ENCODE data around the gene ERF. TPM values are rescaled to one million over a fixed set of nuclear protein-coding genes. Genes with fewer than 3 reads are reported as not detected.

ERF gene
- total and polyA plus RNA-seq, 10 donors: 13.5 to 73.1 (median 48.0) TPM

- WGBS, 5 donors: 45 to 74% (median 63%) methylated on average over 14 to 15 of the region's 15 CpGs
- H3K4me3 ChIP-seq: peak overlapping the region in 1 of 8 donors; percentile 86
- DNase-seq: peak; percentile 81
- intact Hi-C loops (cut with DNase I; ENCODE audit: low total_unique reads): no loop called here
- H3K27ac ChIP-seq: peak overlapping the region; percentile 59 to 99 (median 82)
- peaks cover 0 to 28% (median 17%) of the 10 kb centered on the region in 6 donors for H3K36me3 ChIP-seq
- no peaks in the 10 kb centered on the region for H3K27me3 ChIP-seq (replicated peaks in 1 of 7)
- H3K4me1 ChIP-seq: peaks cover 23 to 79% (median 61%) of the 10 kb centered on the region in 6 donors
- TF ChIP-seq, protein P1, sequence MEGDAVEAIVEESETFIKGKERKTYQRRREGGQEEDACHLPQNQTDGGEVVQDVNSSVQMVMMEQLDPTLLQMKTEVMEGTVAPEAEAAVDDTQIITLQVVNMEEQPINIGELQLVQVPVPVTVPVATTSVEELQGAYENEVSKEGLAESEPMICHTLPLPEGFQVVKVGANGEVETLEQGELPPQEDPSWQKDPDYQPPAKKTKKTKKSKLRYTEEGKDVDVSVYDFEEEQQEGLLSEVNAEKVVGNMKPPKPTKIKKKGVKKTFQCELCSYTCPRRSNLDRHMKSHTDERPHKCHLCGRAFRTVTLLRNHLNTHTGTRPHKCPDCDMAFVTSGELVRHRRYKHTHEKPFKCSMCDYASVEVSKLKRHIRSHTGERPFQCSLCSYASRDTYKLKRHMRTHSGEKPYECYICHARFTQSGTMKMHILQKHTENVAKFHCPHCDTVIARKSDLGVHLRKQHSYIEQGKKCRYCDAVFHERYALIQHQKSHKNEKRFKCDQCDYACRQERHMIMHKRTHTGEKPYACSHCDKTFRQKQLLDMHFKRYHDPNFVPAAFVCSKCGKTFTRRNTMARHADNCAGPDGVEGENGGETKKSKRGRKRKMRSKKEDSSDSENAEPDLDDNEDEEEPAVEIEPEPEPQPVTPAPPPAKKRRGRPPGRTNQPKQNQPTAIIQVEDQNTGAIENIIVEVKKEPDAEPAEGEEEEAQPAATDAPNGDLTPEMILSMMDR (IDR thresholded peaks at IDR 0.05 in 8 of 11, conservative IDR thresholded peaks at IDR 0.05 in 3 of 11): no peak
- TF ChIP-seq POLR2AphosphoS5 (IDR thresholded peaks at IDR 0.05): peak in 2 of 3 donors; percentile 50 to 58
- no peak for TF ChIP-seq POLR2A (IDR thresholded peaks at IDR 0.05)
- no peaks in the 10 kb centered on the region for H3K9me3 ChIP-seq
These were observed 4.7 kb downstream of the ERF start for GRCh38 chr19:42250183-42250665.

- intact Hi-C loops (cut with DNase I; ENCODE audit: low total_unique reads): no loop called here
- H3K27ac ChIP-seq: peak overlapping the region; percentile 59 to 99 (median 82)
- H3K4me1 ChIP-seq: peaks cover 27 to 81% (median 63%) of the 10 kb centered on the region in 6 donors
- no peaks in the 10 kb centered on the region for H3K9me3 ChIP-seq
- TF ChIP-seq POLR2AphosphoS5 (IDR thresholded peaks at IDR 0.05) (peak in 1 of 3 donors; percentile 1), POLR2A (IDR thresholded peaks at IDR 0.05) (no peak)
- TF ChIP-seq, protein P1 (IDR thresholded peaks at IDR 0.05 in 8 of 11, conservative IDR thresholded peaks at IDR 0.05 in 3 of 11): no peak
- 74 to 94% (median 77%) methylated on average over 5 to 6 of the region's 6 CpGs for WGBS, 5 donors
- H3K4me3 ChIP-seq: peak overlapping the region in 1 of 8 donors; percentile 86
- no peaks in the 10 kb centered on the region for H3K27me3 ChIP-seq (replicated peaks in 1 of 7)
- H3K36me3 ChIP-seq: peaks cover 0 to 28% (median 17%) of the 10 kb centered on the region in 6 donors
- no peak for DNase-seq
These were observed 5.2 kb downstream of the ERF start for GRCh38 chr19:42249769-42250168.

GRCh38 chr19:42249149-42249750, 5.7 kb downstream of the ERF start:
- Histone ChIP-seq H3K4me3 (no peak overlapping the region), H3K27me3 (replicated peaks in 1 of 7) (no peaks in the 10 kb centered on the region), H3K36me3 (peaks cover 0 to 28% (median 17%) of the 10 kb centered on the region in 6 donors), H3K27ac (peak overlapping the region in 5 of 8 donors; percentile 65 to 99 (median 98)), H3K9me3 (no peaks in the 10 kb centered on the region), H3K4me1 (peaks cover 27 to 84% (median 65%) of the 10 kb centered on the region in 6 donors)
- peak; percentile 76 for DNase-seq
- intact Hi-C loops (cut with DNase I; ENCODE audit: low total_unique reads): no loop called here
- WGBS, 5 donors: 84 to 89% (median 85%) methylated on average over 35 to 36 of the region's 36 CpGs
- TF ChIP-seq POLR2AphosphoS5 (IDR thresholded peaks at IDR 0.05): peak in 2 of 3 donors; percentile 22 to 63
- TF ChIP-seq POLR2A (IDR thresholded peaks at IDR 0.05): no peak

DNA sequence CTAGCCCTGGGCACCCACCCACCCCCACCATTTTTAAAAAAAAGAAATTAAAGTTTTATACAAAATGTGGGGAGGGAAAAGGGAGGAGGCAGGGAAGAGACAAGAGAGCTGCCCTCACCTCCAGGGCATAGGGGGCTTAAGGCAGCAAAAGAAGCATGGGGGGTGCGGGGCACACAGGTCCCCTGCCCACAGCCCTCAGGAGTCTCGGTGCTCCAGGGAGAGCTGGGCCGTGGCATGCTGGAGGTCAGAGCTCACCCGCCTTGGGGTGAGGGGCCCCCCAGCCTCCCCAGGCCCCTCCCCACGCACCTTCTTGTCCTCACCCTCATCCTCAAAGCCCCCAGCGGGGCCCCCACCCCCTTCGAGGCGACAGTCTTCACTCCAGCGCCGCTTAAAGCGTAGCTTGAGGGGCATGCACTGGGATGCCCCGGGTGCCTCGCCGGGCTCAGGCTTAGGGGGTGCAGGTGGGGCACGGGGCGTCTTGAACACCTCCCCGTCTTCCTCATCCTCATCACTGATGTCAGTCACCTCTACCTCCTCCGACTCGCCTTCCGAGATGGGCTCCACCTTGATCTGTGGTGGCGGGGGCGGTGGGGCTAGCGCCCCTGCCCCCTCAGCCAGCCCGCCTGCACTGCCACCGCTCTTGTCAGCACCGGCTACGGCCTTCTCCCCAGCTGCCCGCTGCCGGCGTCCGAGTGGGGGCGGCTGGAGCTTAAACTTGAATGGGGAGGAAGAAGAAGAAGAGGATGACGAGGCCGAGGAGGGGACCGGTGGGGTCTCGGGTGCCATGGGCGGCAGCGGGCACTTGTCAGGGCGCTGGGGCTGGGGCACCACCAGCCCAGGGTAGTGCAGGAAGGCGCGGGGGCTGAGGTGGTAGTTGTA, 6.4 kb downstream of the ERF start:
- TF ChIP-seq, protein P1 (IDR thresholded peaks at IDR 0.05 in 8 of 11, conservative IDR thresholded peaks at IDR 0.05 in 3 of 11): no peak
- TF ChIP-seq POLR2AphosphoS5 (IDR thresholded peaks at IDR 0.05) (peak in 2 of 3 donors; percentile 22 to 26), POLR2A (IDR thresholded peaks at IDR 0.05) (no peak)
- Histone ChIP-seq H3K36me3 (peaks cover 0 to 28% (median 17%) of the 10 kb centered on the region in 6 donors), H3K9me3 (no peaks in the 10 kb centered on the region), H3K27me3 (replicated peaks in 1 of 7) (no peaks in the 10 kb centered on the region), H3K4me3 (no peak overlapping the region), H3K4me1 (peaks cover 34 to 92% (median 72%) of the 10 kb centered on the region in 6 donors), H3K27ac (peak overlapping the region in 2 of 8 donors; percentile 99)
- intact Hi-C loops (cut with DNase I; ENCODE audit: low total_unique reads): no loop called here
- DNase-seq: peak; percentile 75
- WGBS, 5 donors: 90 to 94% (median 92%) methylated on average over 36 to 41 of the region's 41 CpGs

All from spleen (tissue), 11 donors.